KOPT-K1 (cell line): ENCODE results near the gene CIAO2B.

Experiments used
- H3K27ac ChIP-seq: fragments of 200-600 bp; sonication (generic); 2 replicates; pipeline ENCODE4 v1.5.1; 2016; ENCODE audit warnings: antibody characterized with exemption, mild to moderate bottlenecking, low read depth, low read length; ENCODE audit not compliant: poor library complexity, severe bottlenecking
- H3K36me3 ChIP-seq: fragments of 200-600 bp; sonication (generic); 2 replicates; pipeline ENCODE4 v1.5.1; 2017; ENCODE audit warnings: antibody characterized with exemption, mild to moderate bottlenecking, low read length, moderate library complexity; ENCODE audit not compliant: insufficient read depth
- H3K9me3 ChIP-seq: fragments of 200-600 bp; sonication (generic); 2 replicates; pipeline ENCODE4 v1.5.1; 2017; ENCODE audit warnings: antibody characterized with exemption, low read length, mild to moderate bottlenecking; ENCODE audit not compliant: insufficient read depth, poor library complexity, severe bottlenecking

Gene CIAO2B

GRCh38 chr16:66910175-66910940, 23.8 kb downstream of the CIAO2B start:
- no peaks in the 10 kb centered on the region for H3K36me3 ChIP-seq
- no peaks in the 10 kb centered on the region for H3K9me3 ChIP-seq
- H3K27ac ChIP-seq = no peak overlapping the region

GRCh38 chr16:66908762-66909559, 25.2 kb downstream of the CIAO2B start:
- H3K9me3 ChIP-seq = no peaks in the 10 kb centered on the region
- no peaks in the 10 kb centered on the region for H3K36me3 ChIP-seq
- no peak overlapping the region for H3K27ac ChIP-seq

- H3K9me3 ChIP-seq = no peaks in the 10 kb centered on the region
- H3K36me3 ChIP-seq = no peaks in the 10 kb centered on the region
- H3K27ac ChIP-seq = no peak overlapping the region
Measured at GRCh38 chr16:66908116-66908515, 26.1 kb downstream of the CIAO2B start.

GRCh38 chr16:66906916-66907836, 27.0 kb downstream of the CIAO2B start:
- Histone ChIP-seq H3K36me3 (no peaks in the 10 kb centered on the region), H3K9me3 (no peaks in the 10 kb centered on the region), H3K27ac (no peak overlapping the region)

GRCh38 chr16:66905633-66906539, 28.3 kb downstream of the CIAO2B start:
- no peaks in the 10 kb centered on the region for H3K9me3 ChIP-seq
- H3K27ac ChIP-seq = peak overlapping the region; percentile 7
- H3K36me3 ChIP-seq = no peaks in the 10 kb centered on the region

GRCh38 chr16:66904846-66905632, 29.2 kb downstream of the CIAO2B start:
- Histone ChIP-seq H3K36me3 (no peaks in the 10 kb centered on the region), H3K27ac (peak overlapping the region; percentile 7), H3K9me3 (no peaks in the 10 kb centered on the region)

GRCh38 chr16:66904428-66904845, 29.8 kb downstream of the CIAO2B start:
- no peaks in the 10 kb centered on the region for H3K9me3 ChIP-seq
- no peaks in the 10 kb centered on the region for H3K36me3 ChIP-seq
- no peak overlapping the region for H3K27ac ChIP-seq

- no peaks in the 10 kb centered on the region for H3K9me3 ChIP-seq
- H3K27ac ChIP-seq = no peak overlapping the region
- no peaks in the 10 kb centered on the region for H3K36me3 ChIP-seq
Measured at GRCh38 chr16:66903544-66904427, 30.4 kb downstream of the CIAO2B start.

- H3K27ac ChIP-seq = no peak overlapping the region
- H3K9me3 ChIP-seq = no peaks in the 10 kb centered on the region
- H3K36me3 ChIP-seq = no peaks in the 10 kb centered on the region
Measured at GRCh38 chr16:66902648-66903543, 31.3 kb downstream of the CIAO2B start.

GRCh38 chr16:66901626-66902025, 32.6 kb downstream of the CIAO2B start:
- Histone ChIP-seq H3K27ac (no peak overlapping the region), H3K36me3 (no peaks in the 10 kb centered on the region), H3K9me3 (no peaks in the 10 kb centered on the region)

GRCh38 chr16:66900721-66901441, 33.3 kb downstream of the CIAO2B start:
- Histone ChIP-seq H3K27ac (no peak overlapping the region), H3K36me3 (no peaks in the 10 kb centered on the region), H3K9me3 (no peaks in the 10 kb centered on the region)
